Activated naive CD8-positive, alpha-beta T cell treated with anti-CD3 and anti-CD28 coated beads, Interleukin-2, amount 50 U/mL, for 24 hours (primary cell): ENCODE measurements around the gene ABT1.

Source experiments
- ATAC-seq: fragments of 150-1000 bp; cut with Tn5 transposase; one replicate; pipeline ENCODE4 v1.10.0; 2021
- DNase-seq: peaks from one replicate; pipeline ENCODE4 v3.0.0; 2021
- H3K27ac Mint-ChIP-seq: one replicate; pipeline ENCODE4 v1.8.0; 2021; ENCODE audit warnings: mild to moderate bottlenecking, mixed read lengths
- H3K27me3 Mint-ChIP-seq: one replicate; pipeline ENCODE4 v1.8.0; 2021; ENCODE audit warnings: mixed read lengths
- H3K36me3 Mint-ChIP-seq: one replicate; pipeline ENCODE4 v1.8.0; 2021; ENCODE audit warnings: low read depth, mixed read lengths
- H3K4me1 Mint-ChIP-seq: one replicate; pipeline ENCODE4 v1.8.0; 2021; ENCODE audit warnings: mixed read lengths
- H3K4me3 Mint-ChIP-seq: one replicate; pipeline ENCODE4 v1.8.0; 2021; ENCODE audit warnings: mild to moderate bottlenecking, moderate library complexity, mixed read lengths
- H3K9me3 Mint-ChIP-seq: one replicate; pipeline ENCODE4 v1.8.0; 2021; ENCODE audit warnings: mixed read lengths

Gene ABT1

DNA sequence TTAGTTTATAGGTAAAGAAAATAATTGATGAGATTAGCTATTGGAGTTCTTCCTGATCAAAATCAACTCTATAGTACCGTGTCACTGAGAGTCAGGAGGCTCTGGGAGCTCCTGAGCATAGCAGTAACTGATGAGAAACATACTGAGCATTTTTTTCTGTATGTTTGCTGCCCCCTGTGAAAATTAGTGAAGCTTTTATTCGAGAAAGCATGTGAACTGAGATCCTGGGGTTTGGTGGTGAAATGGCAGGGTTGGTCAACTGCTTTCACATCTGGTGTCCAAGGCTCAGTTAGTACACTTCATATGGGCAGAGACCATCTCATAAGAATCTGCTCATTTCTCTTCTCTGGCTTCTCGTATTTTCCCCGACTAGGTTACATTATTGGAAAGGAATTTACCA, 4.1 kb upstream of the ABT1 start:
- Mint-ChIP-seq H3K4me3 (no peak overlapping the region), H3K9me3 (no peaks in the 10 kb centered on the region), H3K4me1 (peaks cover 6% of the 10 kb centered on the region), H3K36me3 (peaks cover 4% of the 10 kb centered on the region), H3K27ac (no peak overlapping the region), H3K27me3 (peaks cover 30% of the 10 kb centered on the region)
- DNase-seq (no peak), ATAC-seq (no peak)

DNA sequence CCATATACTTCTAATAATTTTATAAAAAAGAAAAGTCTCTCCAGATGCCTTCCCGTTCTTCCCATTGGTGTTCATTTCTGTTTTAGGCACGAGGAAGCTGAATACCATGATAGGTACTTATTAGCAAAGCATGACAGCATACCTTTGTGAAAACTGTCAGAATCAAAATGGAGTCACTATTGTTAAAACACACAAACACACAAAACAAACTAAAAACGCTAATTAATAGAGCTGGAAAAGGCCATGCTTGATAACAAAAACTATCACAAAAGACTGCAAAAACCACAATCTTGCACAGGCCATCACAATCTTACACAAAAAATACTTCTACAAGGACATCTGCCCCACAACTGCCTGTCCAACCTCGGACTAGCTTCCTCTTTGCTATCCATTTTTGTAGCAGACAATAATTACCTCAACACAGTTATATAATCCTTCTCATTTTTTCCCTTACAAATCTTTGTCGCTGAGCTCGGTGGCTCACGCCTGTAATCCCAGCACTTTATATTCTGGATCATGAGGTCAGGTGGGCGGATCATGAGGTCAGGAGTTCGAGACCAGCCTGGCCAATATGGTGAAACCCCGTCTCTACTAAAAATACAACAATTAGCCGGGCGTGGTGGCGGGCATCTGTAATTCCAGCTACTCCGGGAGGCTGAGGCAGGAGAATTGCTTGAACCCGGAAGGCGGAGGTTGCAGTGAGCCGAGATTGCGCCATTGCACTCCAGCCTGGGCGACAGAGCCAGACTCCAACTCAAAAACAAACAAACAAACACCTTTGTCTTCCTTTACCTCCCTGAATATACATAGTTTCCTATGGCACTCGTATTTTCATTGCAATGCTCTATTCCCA, 3.2 kb upstream of the ABT1 start:
- Mint-ChIP-seq H3K9me3 (no peaks in the 10 kb centered on the region), H3K27ac (no peak overlapping the region), H3K27me3 (peaks cover 30% of the 10 kb centered on the region), H3K36me3 (peaks cover 12% of the 10 kb centered on the region), H3K4me1 (peaks cover 14% of the 10 kb centered on the region), H3K4me3 (no peak overlapping the region)
- no peak for ATAC-seq
- no peak for DNase-seq

DNA sequence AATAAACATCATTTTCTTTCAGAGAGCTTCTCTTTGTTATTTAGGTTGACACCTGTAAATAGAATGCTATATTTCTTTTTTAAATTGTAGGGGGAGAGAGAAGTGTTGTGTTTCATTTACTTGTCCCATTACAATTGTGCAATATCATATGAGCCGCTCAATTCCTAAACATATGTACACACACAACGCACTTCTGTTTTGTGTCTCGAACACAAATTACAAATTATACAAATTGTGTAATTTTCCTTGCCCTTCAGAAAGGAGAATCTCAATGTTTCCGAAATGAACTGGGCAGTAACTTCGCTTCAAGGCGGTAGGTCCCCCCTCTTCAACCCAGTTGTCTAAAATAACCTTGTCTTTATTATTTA, 2.6 kb upstream of the ABT1 start:
- Mint-ChIP-seq H3K4me1 (peaks cover 20% of the 10 kb centered on the region), H3K27me3 (peaks cover 30% of the 10 kb centered on the region), H3K4me3 (no peak overlapping the region), H3K36me3 (peaks cover 16% of the 10 kb centered on the region), H3K27ac (peak overlapping the region; percentile 79), H3K9me3 (no peaks in the 10 kb centered on the region)
- DNase-seq (no peak), ATAC-seq (no peak)

DNA sequence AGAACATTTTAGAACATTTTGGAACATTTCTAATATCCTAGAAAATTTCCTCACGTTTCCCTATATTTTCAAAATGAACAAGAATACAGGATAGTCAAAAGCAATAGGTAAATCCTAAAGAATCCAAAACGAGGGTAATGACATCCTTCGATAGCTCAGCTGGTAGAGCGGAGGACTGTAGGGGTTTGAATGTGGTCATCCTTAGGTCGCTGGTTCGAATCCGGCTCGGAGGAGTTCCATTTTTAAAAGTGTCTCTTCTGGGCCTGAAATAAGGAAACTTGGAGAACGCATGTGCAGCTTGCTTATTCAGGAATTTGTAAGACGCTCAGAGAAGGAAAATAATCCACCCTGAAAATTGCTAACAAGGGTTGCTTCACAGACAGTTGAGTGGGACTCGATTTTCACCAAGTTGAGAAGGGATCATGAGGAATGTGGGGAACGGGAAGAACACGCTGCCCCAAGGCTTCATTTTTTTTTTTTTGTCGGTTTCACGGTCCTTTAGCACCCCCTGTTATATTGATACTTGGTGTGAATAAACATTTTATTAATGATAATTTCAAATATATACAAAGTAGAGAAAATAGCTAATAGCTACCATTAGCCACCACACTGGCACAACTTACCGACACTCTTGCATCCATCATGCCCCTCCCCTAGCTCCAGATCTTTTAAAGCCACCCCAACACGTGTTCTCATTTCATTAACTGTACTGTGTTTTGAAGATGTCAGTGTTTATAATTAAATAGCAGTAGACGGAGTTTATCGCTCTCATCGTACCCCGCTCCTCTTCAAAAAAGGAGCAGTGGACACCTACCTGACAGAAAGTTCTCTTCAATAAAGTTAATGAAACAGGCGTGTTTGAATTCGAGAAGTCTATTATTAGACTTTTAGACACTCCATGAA, 1.8 kb upstream of the ABT1 start:
- no peaks in the 10 kb centered on the region for H3K9me3 Mint-ChIP-seq
- no peak overlapping the region for H3K4me3 Mint-ChIP-seq
- H3K4me1 Mint-ChIP-seq: peaks cover 28% of the 10 kb centered on the region
- DNase-seq: peak; percentile 71
- H3K27ac Mint-ChIP-seq: peak overlapping the region; percentile 79
- peaks cover 25% of the 10 kb centered on the region for H3K36me3 Mint-ChIP-seq
- ATAC-seq: peak; percentile 52
- peaks cover 30% of the 10 kb centered on the region for H3K27me3 Mint-ChIP-seq

DNA sequence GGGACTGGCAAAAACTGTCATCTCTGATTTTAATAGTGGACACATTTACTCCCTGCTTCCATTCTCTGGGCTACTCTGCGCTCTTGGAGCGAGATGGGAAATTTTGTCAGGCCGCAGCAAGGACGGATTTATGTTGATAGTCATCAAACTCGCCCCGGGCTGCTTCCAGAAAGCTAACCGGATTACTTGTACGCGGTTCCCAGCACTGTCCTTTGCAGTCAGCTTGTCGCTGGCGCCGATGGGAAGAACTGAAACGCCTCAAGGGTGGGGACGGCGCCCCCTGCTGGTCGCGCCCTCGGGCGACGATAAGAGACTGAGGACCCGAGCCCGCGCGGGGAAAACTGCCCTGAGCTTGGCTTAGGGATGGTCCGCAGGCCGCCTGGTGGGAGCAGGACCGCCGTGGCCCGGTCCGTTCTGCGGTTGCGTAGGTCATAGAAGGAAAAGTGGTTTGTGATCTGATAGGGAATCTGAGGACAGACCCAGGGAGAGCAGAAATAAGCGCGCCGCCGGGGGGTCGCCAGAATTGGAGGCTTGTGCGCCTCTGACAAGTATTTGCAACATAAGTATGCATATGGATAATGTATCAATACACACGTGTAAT, 984 bp upstream of the ABT1 start:
- H3K4me1 Mint-ChIP-seq: peaks cover 36% of the 10 kb centered on the region

DNA sequence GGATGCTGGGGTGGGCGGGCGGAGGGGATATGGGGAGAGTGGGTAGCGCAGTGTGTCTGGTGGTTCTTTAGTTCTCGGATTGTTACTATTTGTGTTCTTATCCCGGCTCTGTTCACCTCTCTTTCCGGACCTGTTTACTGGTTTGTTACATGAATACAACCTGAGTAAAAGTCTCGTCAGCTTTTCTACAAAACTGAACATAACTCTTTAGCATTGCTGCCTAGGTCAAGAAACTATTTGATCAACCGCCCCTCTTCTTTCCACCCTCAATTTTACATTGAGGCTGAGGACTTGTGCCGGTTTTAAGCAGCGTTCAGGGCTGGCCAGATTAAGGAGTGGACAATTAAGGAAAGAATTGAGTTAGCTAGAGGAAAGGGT, 625 bp downstream of the ABT1 start:
- H3K36me3 Mint-ChIP-seq: peaks cover 27% of the 10 kb centered on the region
- no peak for DNase-seq
- no peak overlapping the region for H3K27ac Mint-ChIP-seq
- H3K27me3 Mint-ChIP-seq: peaks cover 21% of the 10 kb centered on the region
- H3K4me3 Mint-ChIP-seq: no peak overlapping the region
- no peaks in the 10 kb centered on the region for H3K9me3 Mint-ChIP-seq
- ATAC-seq: no peak
- H3K4me1 Mint-ChIP-seq: peaks cover 50% of the 10 kb centered on the region

More for the DNA sequence above, 984 bp upstream of the ABT1 start:
- Mint-ChIP-seq H3K4me3 (no peak overlapping the region), H3K9me3 (no peaks in the 10 kb centered on the region), H3K27me3 (peaks cover 30% of the 10 kb centered on the region), H3K36me3 (peaks cover 27% of the 10 kb centered on the region), H3K27ac (no peak overlapping the region)
- peak; percentile 68 for ATAC-seq
- peak; percentile 92 for DNase-seq

DNA sequence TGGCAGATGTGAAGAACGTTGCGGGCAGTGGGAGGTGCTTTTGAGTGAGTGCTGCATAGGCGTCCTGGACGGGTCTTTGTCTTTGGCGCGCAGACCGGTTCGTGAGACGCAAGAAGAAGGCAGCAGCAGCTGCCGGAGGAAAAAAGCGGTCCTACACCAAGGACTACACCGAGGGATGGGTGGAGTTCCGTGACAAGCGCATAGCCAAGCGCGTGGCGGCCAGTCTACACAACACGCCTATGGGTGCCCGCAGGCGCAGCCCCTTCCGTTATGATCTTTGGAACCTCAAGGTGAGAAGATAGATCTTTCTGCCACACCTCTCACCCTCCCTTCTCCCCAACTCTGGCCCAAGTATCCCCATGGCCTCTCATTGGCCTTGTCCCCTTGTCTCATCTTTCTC, 1.1 kb downstream of the ABT1 start:
- Mint-ChIP-seq H3K4me1 (peaks cover 54% of the 10 kb centered on the region), H3K27ac (no peak overlapping the region), H3K9me3 (no peaks in the 10 kb centered on the region), H3K4me3 (no peak overlapping the region), H3K36me3 (peaks cover 27% of the 10 kb centered on the region), H3K27me3 (peaks cover 16% of the 10 kb centered on the region)
- no peak for ATAC-seq
- no peak for DNase-seq

DNA sequence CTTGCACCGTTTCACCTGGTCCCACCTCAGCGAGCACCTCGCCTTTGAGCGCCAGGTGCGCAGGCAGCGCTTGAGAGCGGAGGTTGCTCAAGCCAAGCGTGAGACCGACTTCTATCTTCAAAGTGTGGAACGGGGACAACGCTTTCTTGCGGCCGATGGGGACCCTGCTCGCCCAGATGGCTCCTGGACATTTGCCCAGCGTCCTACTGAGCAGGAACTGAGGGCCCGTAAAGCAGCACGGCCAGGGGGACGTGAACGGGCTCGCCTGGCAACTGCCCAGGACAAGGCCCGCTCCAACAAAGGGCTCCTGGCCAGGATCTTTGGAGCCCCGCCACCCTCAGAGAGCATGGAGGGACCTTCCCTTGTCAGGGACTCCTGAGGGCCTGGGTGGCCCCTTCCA, 1.5 kb downstream of the ABT1 start:
- Mint-ChIP-seq H3K4me3 (no peak overlapping the region), H3K9me3 (no peaks in the 10 kb centered on the region), H3K27me3 (peaks cover 14% of the 10 kb centered on the region), H3K4me1 (peaks cover 59% of the 10 kb centered on the region), H3K36me3 (peaks cover 27% of the 10 kb centered on the region), H3K27ac (no peak overlapping the region)
- DNase-seq (no peak), ATAC-seq (no peak)

DNA sequence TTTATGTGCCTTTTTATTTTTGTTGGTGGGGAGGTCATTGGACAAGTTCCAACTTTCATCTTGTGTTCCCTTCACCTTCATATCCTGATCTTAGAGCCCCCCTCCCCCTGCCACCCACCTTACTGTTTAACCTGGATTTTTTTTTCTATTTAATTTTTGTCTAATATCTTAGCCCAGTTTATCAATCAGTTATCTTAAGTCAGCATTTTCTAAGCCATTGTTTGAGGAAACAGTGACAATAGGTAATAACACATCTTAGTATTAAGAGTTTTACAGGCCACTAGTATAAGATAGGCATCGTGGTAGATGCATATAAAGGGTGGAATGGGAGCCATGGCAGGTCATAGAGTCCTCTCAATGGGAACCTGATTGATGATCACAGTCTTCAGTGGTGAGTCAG, 2.4 kb downstream of the ABT1 start:
- Mint-ChIP-seq H3K27ac (peak overlapping the region; percentile 89), H3K27me3 (peaks cover 7% of the 10 kb centered on the region), H3K36me3 (peaks cover 27% of the 10 kb centered on the region), H3K4me1 (peaks cover 65% of the 10 kb centered on the region), H3K4me3 (peak overlapping the region; percentile 54), H3K9me3 (no peaks in the 10 kb centered on the region)
- ATAC-seq: no peak
- no peak for DNase-seq

DNA sequence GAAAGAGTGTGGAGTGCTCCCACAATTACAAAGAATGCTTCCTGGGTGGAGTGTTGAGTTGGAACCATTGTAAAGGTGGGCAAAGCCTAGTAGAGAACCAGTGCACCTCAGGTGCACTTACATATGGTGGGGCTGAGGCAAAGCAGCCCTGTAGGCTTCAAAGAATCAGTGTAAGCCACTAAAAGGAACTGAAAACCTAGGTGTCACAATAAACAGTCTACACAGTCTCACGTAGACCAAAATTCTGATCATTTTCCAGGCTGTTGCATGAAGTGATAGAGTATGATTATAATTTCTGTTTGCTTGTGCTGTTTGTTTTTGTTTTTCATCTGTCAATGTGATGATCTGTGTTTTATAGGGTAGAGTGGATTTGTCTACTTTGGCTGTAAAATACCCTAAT, 2.8 kb downstream of the ABT1 start:
- Mint-ChIP-seq H3K27me3 (peaks cover 3% of the 10 kb centered on the region), H3K27ac (peak overlapping the region; percentile 89), H3K36me3 (peaks cover 27% of the 10 kb centered on the region), H3K9me3 (no peaks in the 10 kb centered on the region), H3K4me3 (peak overlapping the region; percentile 54), H3K4me1 (peaks cover 70% of the 10 kb centered on the region)
- DNase-seq (no peak), ATAC-seq (no peak)

DNA sequence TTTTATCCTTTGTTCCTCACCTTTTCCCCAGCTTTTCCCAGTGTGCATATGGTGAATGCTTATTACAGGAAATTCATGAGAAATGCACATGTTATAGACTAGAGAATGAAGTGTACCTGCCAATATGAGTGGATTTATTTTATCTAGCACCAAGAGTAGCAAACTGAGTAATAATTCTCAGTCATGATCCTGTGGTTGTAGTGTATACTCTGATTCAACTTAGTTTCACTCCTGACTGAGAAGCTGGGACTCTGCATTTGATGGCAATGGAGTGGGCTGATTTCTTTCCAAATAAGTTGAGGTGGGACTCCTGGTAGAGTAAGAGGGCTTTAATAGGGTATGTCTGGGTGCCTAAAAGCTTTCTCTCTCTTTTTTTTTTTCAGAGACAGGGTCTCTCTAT, 4.0 kb downstream of the ABT1 start:
- ATAC-seq: peak; percentile 76
- no peaks in the 10 kb centered on the region for H3K27me3 Mint-ChIP-seq
- DNase-seq: no peak
- H3K4me3 Mint-ChIP-seq: peak overlapping the region; percentile 54
- peaks cover 27% of the 10 kb centered on the region for H3K36me3 Mint-ChIP-seq
- peaks cover 79% of the 10 kb centered on the region for H3K4me1 Mint-ChIP-seq
- H3K9me3 Mint-ChIP-seq: no peaks in the 10 kb centered on the region
- peak overlapping the region; percentile 89 for H3K27ac Mint-ChIP-seq

DNA sequence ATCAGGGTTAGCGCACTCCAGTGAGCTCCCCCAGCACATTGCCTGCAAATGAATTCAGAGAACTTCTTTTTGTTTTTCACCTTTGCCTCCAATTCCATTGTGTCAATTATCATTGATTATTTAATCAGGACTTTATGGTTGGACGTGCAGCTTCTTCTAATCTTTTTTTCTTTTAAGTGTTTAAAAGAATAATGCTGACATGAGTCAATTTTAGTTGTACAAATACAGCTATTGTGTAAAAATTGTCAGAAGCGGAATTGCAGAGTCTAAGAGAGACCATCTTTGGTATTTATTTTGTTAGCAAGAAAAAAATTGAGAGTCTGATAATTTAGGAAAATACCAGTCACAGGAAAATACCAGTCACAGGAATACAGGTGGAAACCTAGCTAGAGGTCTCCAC, 5.5 kb downstream of the ABT1 start:
- Mint-ChIP-seq H3K36me3 (peaks cover 27% of the 10 kb centered on the region), H3K4me1 (peaks cover 79% of the 10 kb centered on the region), H3K27ac (peak overlapping the region; percentile 87), H3K9me3 (no peaks in the 10 kb centered on the region), H3K27me3 (no peaks in the 10 kb centered on the region), H3K4me3 (no peak overlapping the region)
- no peak for DNase-seq
- ATAC-seq: no peak

DNA sequence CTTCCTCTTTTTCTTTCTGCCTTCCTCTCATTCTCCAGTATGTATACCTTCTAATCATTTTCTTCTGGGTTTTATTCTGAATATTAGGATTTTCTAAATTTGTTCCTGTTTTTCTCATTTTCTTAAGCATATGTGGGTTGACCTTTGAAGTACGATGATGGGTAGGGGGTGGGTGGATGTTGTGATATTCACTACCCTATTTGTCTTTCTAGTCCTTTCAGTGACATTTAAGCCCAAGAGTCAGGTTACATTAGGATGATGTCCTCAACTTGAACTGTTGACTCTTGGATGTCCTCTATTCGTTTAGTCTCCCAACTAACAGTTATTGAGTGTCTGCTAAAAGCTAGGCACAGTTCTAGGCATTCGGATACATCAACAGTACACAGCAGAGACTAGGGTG, 7.3 kb downstream of the ABT1 start:
- DNase-seq: no peak
- Mint-ChIP-seq H3K36me3 (peaks cover 12% of the 10 kb centered on the region), H3K9me3 (no peaks in the 10 kb centered on the region), H3K27ac (peak overlapping the region; percentile 87), H3K4me3 (peak overlapping the region; percentile 52), H3K4me1 (peaks cover 68% of the 10 kb centered on the region), H3K27me3 (no peaks in the 10 kb centered on the region)
- ATAC-seq: peak; percentile 60

DNA sequence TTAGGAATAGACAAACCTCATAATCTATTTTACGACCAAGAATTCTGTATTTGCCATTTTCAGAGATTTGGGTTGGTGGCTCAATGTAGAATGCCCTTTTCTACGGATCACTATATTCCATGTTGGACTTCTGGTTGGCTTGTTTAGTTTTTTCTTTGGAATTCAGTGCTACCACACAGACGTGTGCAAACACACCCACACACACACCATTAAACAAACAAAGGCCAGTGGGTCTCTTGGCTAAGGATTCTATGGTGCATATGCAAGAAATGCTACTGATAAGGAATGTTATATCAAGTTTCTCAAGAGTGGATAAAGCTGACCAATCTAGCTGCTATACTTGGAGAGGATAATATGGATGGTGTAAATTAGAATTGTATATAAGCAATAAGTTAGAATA, 8.0 kb downstream of the ABT1 start:
- no peak overlapping the region for H3K4me3 Mint-ChIP-seq
- H3K27me3 Mint-ChIP-seq: no peaks in the 10 kb centered on the region
- H3K9me3 Mint-ChIP-seq: no peaks in the 10 kb centered on the region
- ATAC-seq (no peak), DNase-seq (no peak)
- peaks cover 5% of the 10 kb centered on the region for H3K36me3 Mint-ChIP-seq
- peak overlapping the region; percentile 87 for H3K27ac Mint-ChIP-seq
- peaks cover 61% of the 10 kb centered on the region for H3K4me1 Mint-ChIP-seq
